GM21737 (cell line): Measurements from ENCODE around the gene NXT1.

Source experiments
- ATAC-seq: cut with Tn5 transposase; IDR thresholded peaks from one replicate; pipeline ENCODE4 v1.9.1; 2021; ENCODE audit warnings: mild to moderate bottlenecking, moderate library complexity; ENCODE audit not compliant: unreplicated experiment

NXT1 gene

GRCh38 chr20:23358563-23358906 is 7.9 kb downstream of the NXT1 start:
- ATAC-seq: no peak

DNA sequence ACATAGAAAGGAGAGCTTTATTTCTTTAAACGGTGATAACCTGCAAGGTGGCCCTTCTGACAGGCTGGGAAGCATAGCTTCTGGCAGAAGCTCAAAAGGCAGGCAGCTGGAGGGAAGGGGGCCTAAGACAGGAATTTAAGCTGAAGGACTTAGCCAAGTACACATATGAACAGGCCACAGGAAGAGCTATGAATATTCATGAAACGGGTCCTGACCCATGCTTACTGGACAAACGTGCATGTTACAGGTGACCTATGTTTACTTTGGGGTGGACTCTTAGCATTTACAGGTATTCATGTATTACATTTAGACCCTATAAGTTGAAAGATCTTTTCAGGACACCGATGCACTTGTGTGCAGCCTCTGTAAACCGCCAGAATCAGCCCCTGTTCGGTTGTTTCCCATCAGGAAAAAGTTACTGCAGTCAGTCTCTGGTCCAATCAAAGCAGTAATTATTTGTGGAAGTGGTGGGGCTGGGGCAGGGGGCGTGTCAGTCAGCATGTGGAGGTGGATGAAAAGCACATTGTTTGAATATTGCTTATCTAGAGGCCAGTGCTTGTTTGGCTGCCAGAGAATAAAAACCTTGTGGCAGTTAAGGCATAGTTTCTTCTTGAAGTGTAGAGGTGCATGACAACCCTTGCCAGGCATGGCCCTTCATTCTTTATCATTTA is 8.5 kb downstream of the NXT1 start:
- ATAC-seq: no peak

DNA sequence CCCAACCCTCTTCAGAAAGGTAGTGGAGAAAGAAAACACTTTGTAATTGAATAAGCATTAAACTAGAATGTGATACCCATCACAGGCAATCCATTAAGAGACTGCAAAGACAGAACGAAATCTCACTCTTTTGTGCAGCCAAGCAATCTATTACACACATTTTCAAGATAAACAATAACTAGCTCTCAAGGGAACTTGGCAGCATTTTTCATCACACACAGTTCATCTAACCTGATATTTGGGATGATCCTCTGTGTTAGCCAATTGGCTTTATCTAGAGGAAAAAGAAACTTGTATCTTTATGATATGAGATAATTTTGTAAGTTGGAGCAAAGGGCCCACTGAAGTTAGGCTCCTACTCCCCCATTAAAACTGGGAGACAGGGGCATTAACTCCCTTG is 9.9 kb downstream of the NXT1 start:
- no peak for ATAC-seq

DNA sequence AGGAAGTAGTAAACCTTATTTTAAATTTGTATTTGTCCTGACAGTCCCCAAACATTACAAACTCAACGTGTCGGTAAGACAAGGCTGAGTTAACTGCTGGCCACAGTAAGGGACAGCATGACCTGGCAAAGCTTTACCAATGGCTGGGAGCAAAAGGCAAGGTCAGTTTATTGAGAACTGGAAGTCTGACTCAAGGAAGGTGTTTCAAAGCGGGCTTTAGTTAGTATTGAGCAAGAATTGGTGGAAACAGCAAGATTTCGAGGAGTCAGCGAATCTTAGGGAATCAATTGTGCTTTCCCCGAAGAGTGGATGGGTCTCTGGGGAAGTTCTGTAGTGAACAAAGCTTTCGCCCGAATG is 10.5 kb downstream of the NXT1 start:
- ATAC-seq: no peak

- peak; percentile 67 for ATAC-seq
These were observed 11.1 kb downstream of the NXT1 start, which contains the start of gene GZF1 for GRCh38 chr20:23361476-23362391. Gene GZF1 (plus strand): TSS chr20:23362182. CDS start chr20:23364384, 2,202 bp downstream.

DNA sequence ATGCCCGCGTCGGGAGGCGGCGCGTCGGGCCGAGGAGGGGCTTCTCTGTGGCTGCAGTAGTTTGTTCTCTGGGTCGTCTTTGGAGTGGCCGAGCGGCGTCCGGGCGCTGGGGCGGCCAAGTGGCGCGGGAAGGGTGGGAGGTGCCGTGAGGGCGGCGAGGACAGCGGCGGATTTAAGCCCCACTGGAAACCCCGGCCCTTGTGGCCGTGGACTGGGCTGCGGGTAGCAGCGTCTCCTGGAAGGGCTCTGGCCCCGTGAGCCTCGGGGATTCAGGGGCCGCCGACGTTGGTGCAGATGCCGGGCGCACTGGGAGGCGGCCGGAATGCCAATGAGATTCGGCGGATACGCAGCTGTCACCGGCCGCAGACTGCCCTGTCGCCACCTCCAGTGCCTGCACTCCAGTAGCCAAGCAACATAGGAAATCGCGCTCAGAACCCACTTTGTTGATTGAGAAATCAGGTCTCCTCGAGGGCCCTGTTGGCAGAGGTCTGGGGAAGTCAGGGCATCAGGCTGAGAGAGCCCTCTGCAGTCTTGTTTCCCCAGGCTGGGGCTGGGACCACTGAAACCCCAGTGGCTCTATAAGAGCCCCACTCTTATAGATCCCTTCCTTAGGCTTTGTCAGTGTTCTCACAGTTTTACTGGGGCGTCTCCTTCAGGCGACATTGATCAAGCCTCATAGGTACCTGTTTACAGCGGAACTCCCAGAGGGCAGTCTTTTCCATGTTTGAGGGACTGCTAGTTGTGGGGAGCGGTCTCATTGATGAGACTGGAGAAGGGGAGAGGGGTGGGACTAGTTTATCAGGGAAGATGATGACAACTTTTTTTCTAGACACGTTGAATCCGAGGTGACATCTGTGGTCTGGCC is 12.0 kb downstream of the NXT1 start:
- ATAC-seq: peak; percentile 14

DNA sequence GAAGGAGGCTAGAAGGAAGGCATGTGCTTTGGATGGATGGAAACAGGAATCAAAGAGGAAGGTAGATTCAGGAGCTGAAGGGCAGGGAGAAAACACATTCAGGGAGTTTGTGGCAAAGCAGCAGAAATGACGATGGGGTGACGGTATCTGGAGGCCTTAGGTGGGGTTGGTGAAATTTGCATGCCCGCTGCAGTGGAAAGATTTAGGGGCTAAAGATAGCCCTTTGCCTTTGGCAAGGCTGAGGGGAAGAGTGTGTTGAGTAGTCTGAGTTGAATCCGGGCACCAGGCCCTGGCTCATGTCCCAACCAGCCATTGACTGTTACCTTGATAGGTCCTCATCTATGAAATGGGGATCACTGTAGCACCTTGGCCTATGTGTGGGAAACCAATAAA is 12.7 kb downstream of the NXT1 start:
- no peak for ATAC-seq

GRCh38 chr20:23365390-23366165 is 15.0 kb downstream of the NXT1 start:
- no peak for ATAC-seq

- no peak for ATAC-seq
These were observed 15.8 kb downstream of the NXT1 start for GRCh38 chr20:23366384-23366783.

GRCh38 chr20:23367770-23368169 is 17.2 kb downstream of the NXT1 start:
- no peak for ATAC-seq

DNA sequence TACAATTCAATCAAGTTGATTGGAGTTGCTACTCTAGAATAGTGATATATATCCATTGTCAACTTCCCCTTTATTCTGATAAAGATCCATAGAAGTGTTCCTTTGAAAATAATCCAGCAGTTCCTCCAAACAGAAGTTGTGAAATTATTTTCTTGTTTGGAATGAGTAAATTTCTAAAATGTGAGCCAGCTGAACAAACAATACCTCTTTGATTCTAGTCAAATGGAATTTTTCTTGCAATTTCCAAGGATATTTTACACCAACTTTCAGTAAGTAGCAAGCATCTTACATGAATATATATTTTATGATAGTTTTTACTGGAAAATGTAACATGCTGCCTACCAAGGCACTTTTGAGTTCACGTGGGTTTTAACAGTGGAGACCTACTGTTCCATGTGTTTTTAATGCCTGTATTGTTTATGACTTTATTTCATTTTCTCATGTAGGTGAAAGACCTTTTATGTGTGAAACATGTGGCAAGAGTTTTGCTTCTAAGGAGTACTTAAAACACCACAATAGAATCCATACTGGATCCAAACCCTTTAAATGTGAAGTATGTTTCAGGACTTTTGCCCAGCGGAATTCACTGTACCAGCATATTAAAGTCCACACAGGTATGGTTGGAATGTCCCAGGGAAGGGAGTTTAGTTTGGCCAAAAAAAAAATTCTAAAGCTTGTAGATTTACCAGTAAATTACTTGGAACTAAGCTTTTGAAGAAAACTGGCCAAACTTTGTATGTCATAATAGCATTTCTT is 17.9 kb downstream of the NXT1 start:
- no peak for ATAC-seq

DNA sequence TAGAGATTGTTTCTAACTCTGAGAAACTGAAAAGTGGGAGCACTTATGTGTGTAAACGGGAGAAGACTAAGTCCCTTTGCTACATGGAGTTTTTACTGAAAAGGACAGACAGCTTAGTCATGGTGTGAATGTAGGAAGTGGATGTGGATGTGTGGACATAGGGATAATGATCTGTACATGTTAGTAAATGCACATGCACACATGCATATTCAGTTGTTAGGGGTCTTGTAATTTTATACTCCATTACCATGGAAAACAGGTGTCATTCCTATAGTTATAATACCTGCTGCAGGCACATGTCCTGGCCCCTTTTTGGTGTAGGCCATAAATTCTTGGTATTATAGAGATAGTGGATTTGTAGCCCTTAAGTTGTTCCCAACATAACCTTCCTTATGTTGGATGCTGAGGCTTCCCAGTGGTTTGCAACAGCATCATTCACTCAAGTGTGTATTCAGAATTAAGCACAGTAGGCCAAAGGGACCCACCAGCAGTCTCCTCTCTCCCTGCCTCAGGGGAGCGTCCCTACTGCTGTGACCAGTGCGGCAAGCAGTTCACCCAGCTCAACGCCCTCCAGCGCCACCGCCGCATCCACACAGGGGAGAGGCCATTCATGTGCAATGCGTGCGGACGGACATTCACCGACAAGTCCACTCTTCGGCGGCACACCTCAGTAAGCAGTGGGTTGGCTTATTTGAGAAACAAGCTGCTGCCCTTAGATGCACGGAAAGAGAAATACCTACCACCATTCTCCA is 18.7 kb downstream of the NXT1 start:
- no peak for ATAC-seq

DNA sequence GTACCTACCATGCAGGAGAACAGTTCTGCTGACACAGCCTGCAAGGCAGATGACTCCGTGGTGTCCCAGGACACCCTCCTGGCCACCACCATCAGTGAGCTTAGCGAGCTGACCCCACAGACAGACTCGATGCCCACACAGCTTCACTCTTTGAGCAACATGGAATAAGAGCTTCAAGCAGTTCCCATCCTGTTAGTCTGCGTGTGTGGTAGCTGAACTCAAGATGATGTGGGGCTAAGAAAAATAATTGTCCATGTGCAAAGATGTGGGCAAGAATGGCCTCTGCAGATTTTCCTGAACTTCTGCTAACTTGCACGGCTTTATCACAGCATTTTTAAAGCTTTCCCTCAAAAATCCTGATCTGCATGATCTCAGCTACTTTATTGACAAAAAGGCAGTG is 19.7 kb downstream of the NXT1 start:
- ATAC-seq: no peak

DNA sequence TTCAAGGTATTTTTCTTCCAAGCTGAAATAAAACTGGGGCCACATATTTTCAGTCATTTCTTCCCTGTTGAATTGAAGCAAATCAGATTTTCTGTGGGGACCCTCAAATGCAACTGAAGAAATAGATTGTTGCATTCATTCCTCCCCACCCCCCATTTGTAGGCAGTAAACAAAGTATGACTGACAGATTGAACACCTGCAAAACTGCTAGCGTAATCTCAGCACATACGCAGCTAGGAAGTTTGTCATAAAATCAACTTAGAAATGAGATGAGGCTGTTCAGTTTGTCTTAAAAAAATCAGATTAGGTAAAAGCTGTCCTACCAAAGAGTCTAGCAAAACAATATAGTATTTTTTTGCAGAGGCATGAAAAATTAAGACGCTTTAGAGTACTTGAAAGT is 20.3 kb downstream of the NXT1 start:
- no peak for ATAC-seq

- ATAC-seq: no peak
These were observed 20.9 kb downstream of the NXT1 start for GRCh38 chr20:23371496-23371895.

- ATAC-seq: no peak
These were observed 23.9 kb downstream of the NXT1 start for GRCh38 chr20:23374441-23374840.

GRCh38 chr20:23375827-23376226 is 25.2 kb downstream of the NXT1 start:
- no peak for ATAC-seq

- no peak for ATAC-seq
These were observed 29.2 kb downstream of the NXT1 start for GRCh38 chr20:23379772-23380171.

- ATAC-seq: no peak
These were observed 31.3 kb downstream of the NXT1 start for GRCh38 chr20:23381876-23382275.
